ENCODE results near the gene NOP53.
"Not testable (repeated sequence)": the region's sequence is repeated elsewhere in the genome, so short reads cannot be mapped to it uniquely, and the experiment has no call there.

NOP53 gene

GRCh38 chr19:47718415-47719046 lies 26.8 kb upstream of the NOP53 start:
- DNase-seq: not testable (repeated sequence)

GRCh38 chr19:47719047-47719859 lies 26.1 kb upstream of the NOP53 start:
- no peak for DNase-seq

GRCh38 chr19:47720669-47721422 lies 24.5 kb upstream of the NOP53 start:
- no peak for DNase-seq

- DNase-seq: no peak
Measured at GRCh38 chr19:47723581-47723940, 21.8 kb upstream of the NOP53 start.

GRCh38 chr19:47725759-47726401 lies 19.5 kb upstream of the NOP53 start:
- no peak for DNase-seq

- no peak for DNase-seq
Measured at GRCh38 chr19:47726467-47726866, 18.9 kb upstream of the NOP53 start.

GRCh38 chr19:47728295-47728694 lies 17.1 kb upstream of the NOP53 start:
- not testable (repeated sequence) for DNase-seq

- no peak for DNase-seq
Measured at GRCh38 chr19:47729468-47729798, 15.9 kb upstream of the NOP53 start.

GRCh38 chr19:47729799-47730520 lies 15.4 kb upstream of the NOP53 start:
- no peak for DNase-seq

- no peak for DNase-seq
Measured at GRCh38 chr19:47730521-47730889, 14.8 kb upstream of the NOP53 start.

GRCh38 chr19:47730910-47731309 lies 14.4 kb upstream of the NOP53 start:
- DNase-seq: no peak

GRCh38 chr19:47735131-47735530 lies 10.2 kb upstream of the NOP53 start:
- no peak for DNase-seq

GRCh38 chr19:47740866-47741519 lies 4.4 kb upstream of the NOP53 start:
- DNase-seq: no peak

GRCh38 chr19:47741544-47742140 lies 3.7 kb upstream of the NOP53 start:
- no peak for DNase-seq

- DNase-seq: no peak
Measured at GRCh38 chr19:47742634-47743033, 2.7 kb upstream of the NOP53 start.

GRCh38 chr19:47746129-47746528 lies 783 bp downstream of the NOP53 start:
- not testable (repeated sequence) for DNase-seq

GRCh38 chr19:47749326-47749725 lies 4.0 kb downstream of the NOP53 start:
- no peak for DNase-seq

- DNase-seq: no peak
Measured at GRCh38 chr19:47750752-47751151, 5.4 kb downstream of the NOP53 start.

GRCh38 chr19:47752440-47753211 lies 7.3 kb downstream of the NOP53 start:
- no peak for DNase-seq

- no peak for DNase-seq
Measured at GRCh38 chr19:47754206-47755064, 9.1 kb downstream of the NOP53 start.

Data from activated CD4-positive, alpha-beta T cell treated with anti-CD3 and anti-CD28 coated beads for 4 hours (primary cell).